Middle frontal gyrus (tissue), 1 donor: ENCODE measurements around the gene SLC27A1.
A peak's percentile ranks its signal among the peaks of the same experiment; 100 is the strongest.
"Not testable (repeated sequence)": the region's sequence is repeated elsewhere in the genome, so short reads cannot be mapped to it uniquely, and the experiment has no call there.

Source experiments
- DNase-seq: peaks from one replicate; pipeline ENCODE4 v3.0.0-alpha.2; 2015; ENCODE audit warnings: low spot score; ENCODE audit errors: extremely low spot score

The SLC27A1 gene

GRCh38 chr19:17456127-17456526, 14.2 kb upstream of the SLC27A1 start:
- no peak for DNase-seq

GRCh38 chr19:17457616-17458015, 12.7 kb upstream of the SLC27A1 start:
- no peak for DNase-seq

- no peak for DNase-seq
Measured at GRCh38 chr19:17458970-17459369, 11.4 kb upstream of the SLC27A1 start.

GRCh38 chr19:17460372-17461230, 9.7 kb upstream of the SLC27A1 start, which contains the start of gene NXNL1:
Gene NXNL1, minus strand, starts transcription at chr19:17460926. Its CDS starts 57 bp downstream, at chr19:17460869.
- DNase-seq: no peak

- DNase-seq: no peak
Measured at GRCh38 chr19:17466487-17466850, 3.9 kb upstream of the SLC27A1 start.

- no peak for DNase-seq
Measured at GRCh38 chr19:17467471-17468301, 2.6 kb upstream of the SLC27A1 start.

- peak; percentile 8 for DNase-seq
Measured at GRCh38 chr19:17468302-17469091, 1.8 kb upstream of the SLC27A1 start.

GRCh38 chr19:17469092-17469480, 1.2 kb upstream of the SLC27A1 start:
- no peak for DNase-seq

GRCh38 chr19:17469481-17470067, 750 bp upstream of the SLC27A1 start:
- peak; percentile 47 for DNase-seq

- no peak for DNase-seq
Measured at GRCh38 chr19:17471410-17472125, 1.2 kb downstream of the SLC27A1 start.

GRCh38 chr19:17473041-17473440, 2.7 kb downstream of the SLC27A1 start:
- no peak for DNase-seq

GRCh38 chr19:17475011-17475540, 4.8 kb downstream of the SLC27A1 start:
- not testable (repeated sequence) for DNase-seq

GRCh38 chr19:17475541-17476115, 5.3 kb downstream of the SLC27A1 start:
- peak; percentile 77 for DNase-seq

- no peak for DNase-seq
Measured at GRCh38 chr19:17479325-17479791, 9.0 kb downstream of the SLC27A1 start.

- no peak for DNase-seq
Measured at GRCh38 chr19:17481986-17482385, 11.7 kb downstream of the SLC27A1 start.

GRCh38 chr19:17482877-17483604, 12.7 kb downstream of the SLC27A1 start:
- no peak for DNase-seq

GRCh38 chr19:17483605-17484002, 13.3 kb downstream of the SLC27A1 start:
- DNase-seq: no peak

- no peak for DNase-seq
Measured at GRCh38 chr19:17484520-17485185, 14.3 kb downstream of the SLC27A1 start.
